Neural progenitor cell (in vitro differentiated cells): ENCODE measurements around the gene MED28. TPM values are rescaled to one million over a fixed set of nuclear protein-coding genes. Genes with fewer than 3 reads are reported as not detected.

Experiments
- DNase-seq: peaks from one replicate; pipeline ENCODE4 v3.0.0-alpha.2; 2016; ENCODE audit warnings: low spot score
- H2AFZ ChIP-seq: fragments of 200-600 bp; sonication (generic); replicated peaks from 2 replicates; pipeline ENCODE4 v1.6.1; 2016; ENCODE audit warnings: antibody characterized with exemption
- H3F3A ChIP-seq: fragments of 200-600 bp; sonication (generic); 2 replicates; pipeline ENCODE4 v1.6.1; 2016; ENCODE audit warnings: antibody characterized with exemption, low read depth
- H3K27ac ChIP-seq: fragments of 200-600 bp; sonication (generic); 2 replicates; pipeline ENCODE4 v1.5.1; 2016; ENCODE audit warnings: mild to moderate bottlenecking
- H3K27me3 ChIP-seq: fragments of 200-600 bp; sonication (generic); 2 replicates; pipeline ENCODE4 v1.6.1; 2016; ENCODE audit warnings: mild to moderate bottlenecking, moderate library complexity
- H3K36me3 ChIP-seq: fragments of 200-600 bp; sonication (generic); 2 replicates; pipeline ENCODE4 v1.5.1; 2016
- H3K4me1 ChIP-seq: fragments of 200-600 bp; sonication (generic); 2 replicates; pipeline ENCODE4 v1.6.1; 2016; ENCODE audit warnings: mixed run types
- H3K4me2 ChIP-seq: fragments of 200-600 bp; sonication (generic); 2 replicates; pipeline ENCODE4 v1.6.1; 2016
- H3K4me3 ChIP-seq: fragments of 200-600 bp; sonication (generic); 2 replicates; pipeline ENCODE4 v1.5.1; 2016
- H3K79me2 ChIP-seq: fragments of 200-600 bp; sonication (generic); 2 replicates; pipeline ENCODE4 v1.6.1; 2016; ENCODE audit warnings: low read depth
- H3K9ac ChIP-seq: fragments of 200-600 bp; sonication (generic); 2 replicates; pipeline ENCODE4 v1.6.1; 2016
- H3K9me3 ChIP-seq: fragments of 200-600 bp; sonication (generic); 2 replicates; pipeline ENCODE4 v1.5.1; 2016; ENCODE audit warnings: low read depth
- H4K20me1 ChIP-seq: fragments of 200-600 bp; sonication (generic); 2 replicates; pipeline ENCODE4 v1.6.1; 2016; ENCODE audit warnings: low read depth
- H3K27ac Mint-ChIP-seq: 3 replicates; pipeline ENCODE4 v1.8.0; 2021; ENCODE audit warnings: mixed read lengths
- H3K27me3 Mint-ChIP-seq: 2 replicates; pipeline ENCODE4 v1.8.0; 2022; ENCODE audit warnings: low read depth, mild to moderate bottlenecking, inconsistent platforms, moderate library complexity, mixed read lengths; ENCODE audit not compliant: insufficient read depth
- H3K36me3 Mint-ChIP-seq: 3 replicates; pipeline ENCODE4 v1.8.0; 2021; ENCODE audit warnings: mixed read lengths
- H3K4me1 Mint-ChIP-seq: 3 replicates; pipeline ENCODE4 v1.8.0; 2021; ENCODE audit warnings: mixed read lengths
- H3K4me3 Mint-ChIP-seq: 3 replicates; pipeline ENCODE4 v1.8.0; 2021; ENCODE audit warnings: mild to moderate bottlenecking, moderate library complexity, mixed read lengths
- H3K9me3 Mint-ChIP-seq: 3 replicates; pipeline ENCODE4 v1.8.0; 2020; ENCODE audit warnings: mixed read lengths
- EZH2 ChIP-seq: fragments of 200-600 bp; sonication (generic); IDR thresholded peaks from 2 replicates; pipeline ENCODE4 v1.6.1; 2017; ENCODE audit warnings: antibody characterized with exemption, mild to moderate bottlenecking, moderate library complexity
- EZH2phosphoT487 ChIP-seq: fragments of 200-600 bp; sonication (generic); IDR thresholded peaks from 2 replicates; pipeline ENCODE4 v1.6.1; 2017; ENCODE audit warnings: antibody characterized with exemption
- total RNA-seq: library from RNA; depleted of rRNA; stranded (reverse); fragments of >200 nt; gene quantifications from 2 replicates; pipeline ENCODE4 v1.2.3, GENCODE V29; 2015; ENCODE audit warnings: low replicate concordance
- TF ChIP-seq, protein P1 (sequence below): fragments of 200-600 bp; sonication (generic); IDR thresholded peaks from 2 replicates; pipeline ENCODE4 v1.5.1; 2017; ENCODE audit warnings: antibody characterized with exemption, mild to moderate bottlenecking

Gene MED28
- total RNA-seq, 1 donor from 2014 or later, result 45.8 TPM

DNA sequence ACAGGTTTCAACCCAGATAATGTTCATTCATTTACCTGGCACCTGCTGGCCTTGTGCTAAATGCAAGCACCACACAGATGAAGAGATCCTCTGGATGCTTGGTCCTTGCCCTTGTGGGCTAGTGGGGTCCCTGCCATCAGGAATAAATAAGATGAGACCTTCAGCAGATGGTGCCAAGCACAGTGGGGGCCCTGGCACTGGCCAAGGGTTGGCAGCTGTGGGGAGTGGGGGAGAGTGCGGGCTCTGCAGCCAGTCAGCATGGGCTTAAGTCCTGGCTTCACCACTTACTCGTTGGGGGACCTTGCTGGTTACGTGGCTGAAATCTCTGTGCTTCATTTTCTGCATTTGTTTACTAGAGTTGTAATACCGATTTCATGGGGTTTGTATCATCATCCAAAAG lies 30.5 kb upstream of the MED28 start:
- peaks cover 17% of the 10 kb centered on the region for H3K36me3 Mint-ChIP-seq
- no peak overlapping the region for H3K27ac ChIP-seq

GRCh38 chr4:17584521-17585213 lies 29.8 kb upstream of the MED28 start:
- TF ChIP-seq, protein P1, sequence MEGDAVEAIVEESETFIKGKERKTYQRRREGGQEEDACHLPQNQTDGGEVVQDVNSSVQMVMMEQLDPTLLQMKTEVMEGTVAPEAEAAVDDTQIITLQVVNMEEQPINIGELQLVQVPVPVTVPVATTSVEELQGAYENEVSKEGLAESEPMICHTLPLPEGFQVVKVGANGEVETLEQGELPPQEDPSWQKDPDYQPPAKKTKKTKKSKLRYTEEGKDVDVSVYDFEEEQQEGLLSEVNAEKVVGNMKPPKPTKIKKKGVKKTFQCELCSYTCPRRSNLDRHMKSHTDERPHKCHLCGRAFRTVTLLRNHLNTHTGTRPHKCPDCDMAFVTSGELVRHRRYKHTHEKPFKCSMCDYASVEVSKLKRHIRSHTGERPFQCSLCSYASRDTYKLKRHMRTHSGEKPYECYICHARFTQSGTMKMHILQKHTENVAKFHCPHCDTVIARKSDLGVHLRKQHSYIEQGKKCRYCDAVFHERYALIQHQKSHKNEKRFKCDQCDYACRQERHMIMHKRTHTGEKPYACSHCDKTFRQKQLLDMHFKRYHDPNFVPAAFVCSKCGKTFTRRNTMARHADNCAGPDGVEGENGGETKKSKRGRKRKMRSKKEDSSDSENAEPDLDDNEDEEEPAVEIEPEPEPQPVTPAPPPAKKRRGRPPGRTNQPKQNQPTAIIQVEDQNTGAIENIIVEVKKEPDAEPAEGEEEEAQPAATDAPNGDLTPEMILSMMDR, result no peak
- TF ChIP-seq EZH2phosphoT487 (no peak), EZH2 (no peak)
- Histone ChIP-seq H3F3A (no peaks in the 10 kb centered on the region), H3K27ac (no peak overlapping the region), H2AFZ (no peak overlapping the region), H3K9me3 (no peaks in the 10 kb centered on the region), H4K20me1 (no peaks in the 10 kb centered on the region), H3K79me2 (no peaks in the 10 kb centered on the region), H3K4me1 (no peaks in the 10 kb centered on the region), H3K9ac (peak overlapping the region; percentile 20), H3K36me3 (peaks cover 9% of the 10 kb centered on the region), H3K27me3 (no peaks in the 10 kb centered on the region), H3K4me2 (no peak overlapping the region), H3K4me3 (no peak overlapping the region)
- H3K36me3 Mint-ChIP-seq, result peaks cover 17% of the 10 kb centered on the region
- no peaks in the 10 kb centered on the region for H3K9me3 Mint-ChIP-seq
- no peak overlapping the region for H3K27ac Mint-ChIP-seq
- H3K4me3 Mint-ChIP-seq, result no peak overlapping the region
- no peaks in the 10 kb centered on the region for H3K27me3 Mint-ChIP-seq
- no peaks in the 10 kb centered on the region for H3K4me1 Mint-ChIP-seq
- DNase-seq, result no peak

More for the DNA sequence above, 30.5 kb upstream of the MED28 start:
- Histone ChIP-seq H3K4me2 (no peak overlapping the region), H3K4me1 (no peaks in the 10 kb centered on the region), H3F3A (no peaks in the 10 kb centered on the region), H3K27me3 (no peaks in the 10 kb centered on the region), H3K9me3 (no peaks in the 10 kb centered on the region), H3K79me2 (peaks cover 6% of the 10 kb centered on the region), H3K4me3 (no peak overlapping the region), H3K9ac (no peak overlapping the region), H2AFZ (no peak overlapping the region), H3K36me3 (peaks cover 9% of the 10 kb centered on the region), H4K20me1 (no peaks in the 10 kb centered on the region)
- peaks cover under 1% of the 10 kb centered on the region for H3K4me1 Mint-ChIP-seq
- DNase-seq, result no peak
- H3K9me3 Mint-ChIP-seq, result no peaks in the 10 kb centered on the region
- H3K4me3 Mint-ChIP-seq, result no peak overlapping the region
- TF ChIP-seq EZH2phosphoT487, result no peak
- TF ChIP-seq, protein P1, result no peak
- no peak for TF ChIP-seq EZH2
- no peaks in the 10 kb centered on the region for H3K27me3 Mint-ChIP-seq
- H3K27ac Mint-ChIP-seq, result no peak overlapping the region

DNA sequence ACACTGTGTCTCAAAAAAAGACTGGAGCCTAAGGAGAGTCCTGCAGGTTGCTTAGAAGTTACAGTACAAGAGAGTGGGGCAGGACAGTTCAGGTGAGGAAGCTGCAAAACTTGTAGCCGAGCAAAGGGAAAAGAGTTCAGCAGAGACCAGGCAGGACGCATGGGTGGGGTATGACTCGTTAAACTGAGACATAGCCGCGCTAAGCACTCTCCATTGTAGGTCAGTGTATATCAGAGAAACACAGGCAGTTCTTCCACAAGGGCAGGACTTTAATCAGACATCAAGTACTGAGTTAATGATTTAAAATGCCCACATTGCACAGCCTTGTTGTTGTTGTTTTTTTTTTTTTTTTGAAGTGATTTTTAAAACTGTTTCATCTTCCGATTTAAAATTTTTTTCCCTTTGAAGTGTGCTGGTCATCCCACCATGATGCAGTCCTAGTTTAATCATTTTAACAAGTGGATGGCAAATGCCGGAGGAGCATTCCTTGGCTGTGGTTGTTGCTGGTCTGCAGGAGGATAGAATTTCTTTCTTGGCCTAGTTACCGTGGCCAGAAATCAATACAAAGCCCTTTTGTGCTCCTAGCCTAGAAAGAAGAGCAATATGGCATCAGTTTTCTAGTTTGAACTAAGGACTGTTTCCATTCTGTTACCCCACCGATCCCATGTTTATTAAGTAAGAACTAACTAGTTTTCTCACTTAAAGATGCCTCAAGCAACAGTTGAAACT lies 27.2 kb upstream of the MED28 start:
- no peak overlapping the region for H3K27ac ChIP-seq
- peak overlapping the region; percentile 69 for H3K27ac Mint-ChIP-seq
- H3F3A ChIP-seq, result no peaks in the 10 kb centered on the region
- no peak overlapping the region for H3K4me3 ChIP-seq
- H3K27me3 Mint-ChIP-seq, result no peaks in the 10 kb centered on the region
- no peak overlapping the region for H3K4me2 ChIP-seq
- H3K27me3 ChIP-seq, result no peaks in the 10 kb centered on the region
- peaks cover 9% of the 10 kb centered on the region for H3K36me3 ChIP-seq
- H3K9me3 Mint-ChIP-seq, result no peaks in the 10 kb centered on the region
- no peak for DNase-seq
- no peak overlapping the region for H2AFZ ChIP-seq
- peaks cover 20% of the 10 kb centered on the region for H3K36me3 Mint-ChIP-seq
- H3K9ac ChIP-seq, result no peak overlapping the region
- TF ChIP-seq, protein P1, result no peak
- TF ChIP-seq EZH2phosphoT487 (no peak), EZH2 (no peak)
- no peaks in the 10 kb centered on the region for H3K4me1 Mint-ChIP-seq
- no peaks in the 10 kb centered on the region for H4K20me1 ChIP-seq
- no peaks in the 10 kb centered on the region for H3K4me1 ChIP-seq
- H3K79me2 ChIP-seq, result no peaks in the 10 kb centered on the region
- H3K4me3 Mint-ChIP-seq, result no peak overlapping the region
- H3K9me3 ChIP-seq, result no peaks in the 10 kb centered on the region
